HEK293 (cell line): ENCODE measurements around the gene NRGN.

Experiments used
- CTCF ChIP-seq: fragments of 450-650 bp; formaldehyde crosslinking; IDR thresholded peaks from 2 replicates; pipeline ENCODE4 v1.5.1; 2016; ENCODE audit warnings: missing biosample characterization, missing genetic modification characterization
- REST ChIP-seq: fragments of 450-650 bp; formaldehyde crosslinking; IDR thresholded peaks from 2 replicates; pipeline ENCODE4 v1.5.1; 2016; ENCODE audit warnings: missing biosample characterization, missing genetic modification characterization
- YY1 ChIP-seq: fragments of 450-650 bp; formaldehyde crosslinking; IDR thresholded peaks from 2 replicates; pipeline ENCODE4 v1.5.1; 2018; ENCODE audit warnings: missing biosample characterization, missing genetic modification characterization
- ZBTB49 ChIP-seq: fragments of 450-650 bp; formaldehyde crosslinking; IDR thresholded peaks from 2 replicates; pipeline ENCODE4 v1.5.1; 2016; ENCODE audit warnings: missing biosample characterization, missing genetic modification characterization, low read depth
- ZNF423 ChIP-seq: fragments of 450-650 bp; formaldehyde crosslinking; IDR thresholded peaks from 2 replicates; pipeline ENCODE4 v1.5.1; 2016; ENCODE audit warnings: missing biosample characterization, missing genetic modification characterization
- ZNF510 ChIP-seq: fragments of 450-650 bp; formaldehyde crosslinking; IDR thresholded peaks from 2 replicates; pipeline ENCODE4 v1.5.1; 2018; ENCODE audit warnings: mild to moderate bottlenecking, missing genetic modification characterization, missing biosample characterization; ENCODE audit not compliant: insufficient replicate concordance
- ZNF639 ChIP-seq: fragments of 450-650 bp; formaldehyde crosslinking; IDR thresholded peaks from 2 replicates; pipeline ENCODE4 v1.5.1; 2016; ENCODE audit warnings: missing biosample characterization, missing genetic modification characterization

- no peak for TF ChIP-seq REST (tag by site-specific recombination)
- no peak for TF ChIP-seq ZNF639 (tag by site-specific recombination)
- no peak for TF ChIP-seq ZBTB49 (tag by site-specific recombination)
- no peak for TF ChIP-seq YY1
- no peak for TF ChIP-seq CTCF (tag by site-specific recombination)
- no peak for TF ChIP-seq ZNF423 (tag by site-specific recombination)
- TF ChIP-seq ZNF510 (tag by site-specific recombination): no peak
Measured at GRCh38 chr11:124732230-124732629, 7.5 kb upstream of the NRGN start.
